Measurements from ENCODE around the gene ATP1B2.
A peak's percentile ranks its signal among the peaks of the same experiment; 100 is the strongest.

The ATP1B2 gene

GRCh38 chr17:7686222-7687071 lies 35.7 kb downstream of the ATP1B2 start:
- peak; percentile 75 to 88 for DNase-seq

- peak; percentile 92 for DNase-seq
Observed at GRCh38 chr17:7687072-7687907, 36.6 kb downstream of the ATP1B2 start, which contains the start of gene TP53. TP53 (minus strand) TSS chr17:7687490; CDS start chr17:7676594, 10,896 bp downstream.

- peak; percentile 97 to 98 for DNase-seq
Observed at GRCh38 chr17:7687908-7688807, 37.4 kb downstream of the ATP1B2 start, which contains the start of gene WRAP53. WRAP53 (plus strand) TSS chr17:7688477; CDS start chr17:7688649, 172 bp downstream.

GRCh38 chr17:7688808-7689316 lies 38.1 kb downstream of the ATP1B2 start:
- DNase-seq, result no peak

GRCh38 chr17:7695586-7695985 lies 44.9 kb downstream of the ATP1B2 start:
- DNase-seq, result no peak

GRCh38 chr17:7697828-7698588 lies 47.3 kb downstream of the ATP1B2 start:
- DNase-seq, result no peak

- no peak for DNase-seq
Observed at GRCh38 chr17:7700510-7700909, 49.8 kb downstream of the ATP1B2 start.

- no peak for DNase-seq
Observed at GRCh38 chr17:7701681-7702080, 51.0 kb downstream of the ATP1B2 start.

GRCh38 chr17:7702776-7703175 lies 52.0 kb downstream of the ATP1B2 start:
- DNase-seq, result no peak

- DNase-seq, result no peak
Observed at GRCh38 chr17:7703584-7704479, 53.1 kb downstream of the ATP1B2 start.

- no peak for DNase-seq
Observed at GRCh38 chr17:7704601-7705268, 54.0 kb downstream of the ATP1B2 start, which contains the start of gene EFNB3. EFNB3 (plus strand) TSS chr17:7705202; CDS start chr17:7705599, 397 bp downstream.

GRCh38 chr17:7705269-7706255 lies 54.8 kb downstream of the ATP1B2 start:
- no peak for DNase-seq

- no peak for DNase-seq
Observed at GRCh38 chr17:7706631-7707354, 56.1 kb downstream of the ATP1B2 start.

Data from CD4-positive, alpha-beta T cell treated with Interleukin-4 for 1 hour (primary cell).